H1 (cell line): ENCODE measurements around the gene OBSL1. TPM values are rescaled to one million over a fixed set of nuclear protein-coding genes. Genes with fewer than 3 reads are reported as not detected.

Source experiments
- CTCF ChIA-PET: fragments of 300-600 bp; sonication (Branson Sonifier 250); formaldehyde crosslinking; loops from one replicate; lab custom pipeline; 2021; ENCODE audit not compliant: partially characterized antibody; lab: Charles Lee
- POLR2A ChIA-PET: fragments of 300-600 bp; sonication (Branson Sonifier 250); formaldehyde crosslinking; loops from one replicate; lab custom pipeline; 2021; ENCODE audit warnings: inconsistent platforms; ENCODE audit not compliant: partially characterized antibody; lab: Charles Lee
- DNase-seq, 2 experiments: peaks; one replicate each; pipeline versions ENCODE4 v3.0.0 to v3.0.0-alpha.2; 2010 to 2022; ENCODE audit warnings: low spot score in 2 of 2, low read depth in 1 of 2, mixed read lengths in 1 of 2
- FAIRE-seq: peaks from 2 replicates; lab custom pipeline; 2011; peaks lifted over from hg19 to GRCh38; lab: Jason Lieb, UNC
- H2AFZ ChIP-seq: 2 replicates; pipeline ENCODE4 v1.8.1; 2012; ENCODE audit warnings: low read length, inconsistent platforms
- H2AK5ac ChIP-seq: 2 replicates; pipeline ENCODE4 v1.6.1; 2013; ENCODE audit warnings: low read depth, low read length
- H2BK120ac ChIP-seq: replicated peaks from 2 replicates; pipeline ENCODE3; 2013; ENCODE audit warnings: low read depth, low read length, inconsistent platforms
- H2BK12ac ChIP-seq: 2 replicates; pipeline ENCODE4 v1.6.1; 2013; ENCODE audit warnings: low read depth, low read length
- H2BK15ac ChIP-seq: 2 replicates; pipeline ENCODE4 v1.6.1; 2013; ENCODE audit warnings: low read length
- H2BK20ac ChIP-seq: 2 replicates; pipeline ENCODE4 v1.6.1; 2013; ENCODE audit warnings: low read length
- H2BK5ac ChIP-seq: 2 replicates; pipeline ENCODE4 v1.6.1; 2013; ENCODE audit warnings: low read depth, low read length
- H3K14ac ChIP-seq: 2 replicates; pipeline ENCODE4 v1.6.1; 2013; ENCODE audit warnings: inconsistent platforms; ENCODE audit not compliant: insufficient read length
- H3K18ac ChIP-seq: 2 replicates; pipeline ENCODE4 v1.6.1; 2013; ENCODE audit warnings: low read length; ENCODE audit errors: extremely low read depth
- H3K23ac ChIP-seq: 2 replicates; pipeline ENCODE4 v1.6.1; 2013; ENCODE audit warnings: inconsistent platforms; ENCODE audit not compliant: insufficient read length
- H3K23me2 ChIP-seq: 2 replicates; pipeline ENCODE4 v1.6.1; 2013; ENCODE audit warnings: low read depth, low read length
- H3K27ac ChIP-seq: 2 replicates; pipeline ENCODE4 v1.6.1; 2011; ENCODE audit warnings: low read depth, low read length, inconsistent platforms
- H3K27me3 ChIP-seq, 4 experiments: replicated peaks in 1 of 4; 1 replicate in 1 of 4; 2 replicates in 3 of 4; pipeline versions ENCODE4 v1.6.1 to v1.8.1; 2011 to 2013; ENCODE audit warnings: low read length in 3 of 4, mild to moderate bottlenecking in 3 of 4, inconsistent platforms in 2 of 4, mixed read lengths in 2 of 4, moderate library complexity in 1 of 4; ENCODE audit not compliant: control insufficient read depth in 3 of 4, insufficient read depth in 3 of 4; ENCODE audit errors: extremely low read depth in 1 of 4
- H3K36me3 ChIP-seq, 4 experiments: 2 replicates each; pipeline versions ENCODE4 v1.6.1 to v1.8.1; 2011 to 2013; ENCODE audit warnings: mild to moderate bottlenecking in 4 of 4, low read length in 3 of 4, moderate library complexity in 2 of 4, control low read depth in 1 of 4, inconsistent platforms in 1 of 4; ENCODE audit not compliant: insufficient read depth in 4 of 4, control insufficient read depth in 2 of 4
- H3K4ac ChIP-seq: replicated peaks from 2 replicates; pipeline ENCODE3; 2013; ENCODE audit warnings: low read length, low read depth, mixed read lengths, inconsistent platforms; ENCODE audit not compliant: insufficient read length
- H3K4me1 ChIP-seq, 4 experiments: replicated peaks in 1 of 4; 1 replicate in 1 of 4; 2 replicates in 3 of 4; pipeline versions ENCODE4 v1.6.1 to v1.8.1; 2011 to 2013; ENCODE audit warnings: low read length in 3 of 4, inconsistent platforms in 2 of 4, mixed read lengths in 1 of 4; ENCODE audit not compliant: insufficient read depth in 4 of 4, control insufficient read depth in 3 of 4
- H3K4me2 ChIP-seq, 2 experiments: 2 replicates each; pipeline versions ENCODE4 v1.6.1 to v1.8.1; 2011 to 2013; ENCODE audit warnings: low read depth in 2 of 2, low read length in 2 of 2, control low read depth in 1 of 2, inconsistent platforms in 1 of 2, mild to moderate bottlenecking in 1 of 2; ENCODE audit not compliant: insufficient read depth in 1 of 2
- H3K4me3 ChIP-seq, 4 experiments: fragments of 200-600, 300-600 bp in 1 of 4; sonication (generic), shearing (Covaris generic), sonication (Bioruptor Twin) in 1 of 4; 2 replicates each; pipeline versions ENCODE4 v1.5.1 to v1.8.1; 2011 to 2016; ENCODE audit warnings: low read length in 4 of 4, low read depth in 3 of 4, control low read depth in 2 of 4, inconsistent platforms in 2 of 4, mild to moderate bottlenecking in 2 of 4, mixed read lengths in 1 of 4, moderate library complexity in 1 of 4; ENCODE audit not compliant: insufficient read depth in 2 of 4; ENCODE audit errors: extremely low read depth in 1 of 4
- H3K56ac ChIP-seq: replicated peaks from 2 replicates; pipeline ENCODE3; 2013; ENCODE audit warnings: low read depth, mild to moderate bottlenecking, mixed read lengths, low read length, inconsistent platforms; ENCODE audit not compliant: insufficient read length
- H3K79me1 ChIP-seq: 2 replicates; pipeline ENCODE4 v1.6.1; 2013; ENCODE audit warnings: low read depth, low read length, control low read depth
- H3K79me2 ChIP-seq, 2 experiments: 2 replicates each; pipeline versions ENCODE4 v1.6.1 to v1.8.1; 2012 to 2013; ENCODE audit warnings: low read length in 2 of 2, mild to moderate bottlenecking in 2 of 2, inconsistent platforms in 1 of 2; ENCODE audit not compliant: insufficient read depth in 2 of 2, control insufficient read depth in 1 of 2
- H3K9ac ChIP-seq, 4 experiments: replicated peaks in 1 of 4; 1 replicate in 1 of 4; 2 replicates in 3 of 4; pipeline versions ENCODE4 v1.6.1 to v1.8.1; 2011 to 2013; ENCODE audit warnings: low read depth in 3 of 4, low read length in 3 of 4, control low read depth in 2 of 4, mild to moderate bottlenecking in 2 of 4, moderate library complexity in 2 of 4, inconsistent platforms in 1 of 4; ENCODE audit errors: extremely low read depth in 1 of 4
- H3K9me3 ChIP-seq, 2 experiments: 2 replicates each; pipeline versions ENCODE4 v1.6.1 to v1.8.1; 2012 to 2013; ENCODE audit warnings: mild to moderate bottlenecking in 2 of 2, moderate library complexity in 2 of 2, control low read depth in 1 of 2, inconsistent platforms in 1 of 2, low read depth in 1 of 2, low read length in 1 of 2, mixed read lengths in 1 of 2; ENCODE audit not compliant: insufficient read depth in 2 of 2
- H4K20me1 ChIP-seq, 2 experiments: replicated peaks in 1 of 2; 2 replicates each; pipeline versions ENCODE3 to v1.8.1; 2011 to 2013; ENCODE audit warnings: inconsistent platforms in 2 of 2, low read length in 2 of 2, mild to moderate bottlenecking in 1 of 2; ENCODE audit not compliant: insufficient read depth in 2 of 2, control insufficient read depth in 1 of 2
- H4K5ac ChIP-seq: 2 replicates; pipeline ENCODE4 v1.6.1; 2013; ENCODE audit warnings: low read length, low read depth, mixed read lengths, inconsistent platforms; ENCODE audit not compliant: insufficient read length
- H4K8ac ChIP-seq: 2 replicates; pipeline ENCODE4 v1.8.0; 2013; ENCODE audit warnings: mild to moderate bottlenecking, moderate library complexity, low read length, inconsistent platforms; ENCODE audit not compliant: insufficient read depth; ENCODE audit errors: extremely low read depth
- H4K91ac ChIP-seq: replicated peaks from 2 replicates; pipeline ENCODE3; 2013; ENCODE audit warnings: low read length, mixed read lengths, inconsistent platforms; ENCODE audit not compliant: insufficient read length
- CBX8 ChIP-seq: fragments of 300-800, 300-1000 bp; sonication (generic); IDR thresholded peaks from 2 replicates; pipeline ENCODE4 v1.7.1; 2016; ENCODE audit warnings: low read depth, low read length, borderline replicate concordance
- CHD1 ChIP-seq: IDR thresholded peaks from 2 replicates; pipeline ENCODE4 v1.6.1; 2012; ENCODE audit warnings: low read depth, low read length, improper control_type of control experiment
- KDM4A ChIP-seq: IDR thresholded peaks from one replicate; pipeline ENCODE4 v1.7.1; 2012; ENCODE audit warnings: low read depth, mild to moderate bottlenecking, moderate library complexity, low read length, inconsistent platforms; ENCODE audit not compliant: severe bottlenecking
- POLR2AphosphoS5 ChIP-seq: IDR thresholded peaks from 2 replicates; pipeline ENCODE4 v1.6.1; 2011; ENCODE audit warnings: low read depth, low read length
- SAP30 ChIP-seq: fragments of 300-600 bp; sonication (generic); IDR thresholded peaks from 2 replicates; pipeline ENCODE4 v1.7.1; 2012; ENCODE audit warnings: low read length, moderate library complexity, mild to moderate bottlenecking, inconsistent platforms; ENCODE audit not compliant: insufficient read depth, insufficient replicate concordance
- TAF7 ChIP-seq: optimal IDR thresholded peaks from 2 replicates; pipeline ENCODE3; 2011; ENCODE audit warnings: low read depth, mild to moderate bottlenecking, inconsistent platforms, low read length, moderate library complexity, borderline replicate concordance
- TEAD4 ChIP-seq: IDR thresholded peaks from 2 replicates; pipeline ENCODE4 v1.6.1; 2012; ENCODE audit warnings: low read depth, low read length, inconsistent platforms, mixed read lengths
- WGBS, 2 experiments: shearing (Covaris generic) in 1 of 2; methylation state at CpG; one replicate each; pipeline versions ENCODE4 v1.1.6 to v1.1.7; 2013 to 2015; ENCODE audit warnings: low lambda C conversion rate in 2 of 2, mixed read lengths in 2 of 2, inconsistent platforms in 1 of 2, low coverage in 1 of 2, missing lambda C conversion rate in 1 of 2; ENCODE audit not compliant: insufficient replicate concordance in 2 of 2, insufficient coverage in 1 of 2, insufficient read length in 1 of 2; ENCODE audit errors: extremely low coverage in 1 of 2, missing lambda C conversion rate in 1 of 2; 5-methylcytosine and 5-hydroxymethylcytosine counted together
- polyA plus RNA-seq, 7 experiments: library from polyadenylated mRNA; depleted of rRNA in 3 of 7; stranded (reverse) in 5 of 7; unstranded in 2 of 7; fragments of >200 nt in 5 of 7; fragments of 200-250 nt in 2 of 7; gene quantifications; 1 replicate in 5 of 7; 2 replicates in 1 of 7; 4 replicates in 1 of 7; pipeline versions ENCODE4 v1.2.1 to v1.2.3, GENCODE V29; 2011 to 2013; ENCODE audit warnings: missing spikeins in 2 of 7, mixed read lengths in 2 of 7
- total RNA-seq: library from RNA; stranded (reverse); fragmentation: NEBNext Ultra II Directional; extraction: Animal tissue kit (Norgen Biotek cat#: 25700); gene quantifications from 2 replicates; pipeline ENCODE4 v1.2.1, GENCODE V29; 2021

OBSL1 gene
- total and polyA plus RNA-seq, 2 of the 8 experiments (the other 6 are each of a cell fraction or from before 2014, with no cell fraction given) = 116 to 127 TPM

DNA sequence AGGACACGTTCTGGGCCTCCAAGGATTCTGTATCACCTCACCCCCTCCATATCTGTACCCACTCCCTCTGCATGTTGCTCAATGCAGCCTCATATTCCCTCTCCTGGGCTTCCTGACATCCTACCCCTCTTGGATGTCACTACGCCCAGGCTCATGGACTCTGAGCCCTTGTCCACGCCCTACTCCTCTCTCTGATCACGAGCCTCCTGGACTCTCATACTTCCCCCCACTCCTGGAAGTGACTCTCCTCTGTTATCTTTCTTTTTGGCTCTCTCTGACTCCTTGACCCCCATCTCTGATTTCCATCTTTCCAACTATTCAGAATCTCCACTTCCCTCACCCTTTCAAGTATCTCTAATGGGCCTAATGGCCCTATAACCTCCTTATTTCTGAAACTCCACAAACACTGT is 25.4 kb downstream of the OBSL1 start:
- Histone ChIP-seq H3K4ac (no peak overlapping the region), H3K4me1 (peaks cover 2 to 15% (median 9%) of the 10 kb centered on the region in 4 experiments; a peak in 6 of 7 replicates), H3K18ac (no peak overlapping the region), H3K79me1 (peaks cover 6% of the 10 kb centered on the region; the same call in 1 of the 2 replicates), H2BK15ac (no peak overlapping the region), H2BK5ac (no peak overlapping the region), H3K27me3 (peaks cover 0 to 9% (median 0%) of the 10 kb centered on the region in 4 experiments; a peak in 3 of 7 replicates), H2BK12ac (no peak overlapping the region), H2BK120ac (no peak overlapping the region), H3K4me2 (no peak overlapping the region), H3K27ac (no peak overlapping the region), H3K23me2 (peaks cover 14% of the 10 kb centered on the region; the same call in 1 of the 2 replicates), H4K8ac (no peak overlapping the region), H2AK5ac (no peak overlapping the region), H2AFZ (no peak overlapping the region), H3K36me3 (peaks cover 0 to 3% (median 2%) of the 10 kb centered on the region in 4 experiments; a peak in 2 of 8 replicates), H4K5ac (no peak overlapping the region), H2BK20ac (no peak overlapping the region), H3K9ac (no peak overlapping the region), H3K14ac (no peak overlapping the region), H3K4me3 (no peak overlapping the region), H3K56ac (no peak overlapping the region), H3K9me3 (no peaks in the 10 kb centered on the region), H3K23ac (no peak overlapping the region), H3K79me2 (peaks cover 0 to 6% of the 10 kb centered on the region in 2 experiments; a peak in 1 of 4 replicates), H4K20me1 (peaks cover 9 to 19% of the 10 kb centered on the region in 2 experiments), H4K91ac (no peak overlapping the region)
- ChIA-PET POLR2A (interaction anchor here (1.3 to 3.3 kb wide), 4 partner anchors 8 to 56 kb away, joined by 5 to 44 read pairs (median 26); partner anchors contain the start of gene STK11IP), CTCF (interaction anchor here (1.3 to 113.1 kb wide), 4 partner anchors 14 to 88 kb away, joined by 3 to 7248 read pairs (median 156); partner anchors contain the start of genes DES, GMPPA and SPEG)
- 85% methylated on average over 4 of the region's 4 CpGs; no CpG with 5 or more reads in 1 of the 2 experiments for WGBS, 2 experiments
- no peak for FAIRE-seq
- no peak for DNase-seq
- TF ChIP-seq TAF7 = no peak
- TF ChIP-seq SAP30 = no peak
- TF ChIP-seq KDM4A = no peak
- TF ChIP-seq POLR2AphosphoS5 = no peak
- no peak for TF ChIP-seq CBX8
- no peak for TF ChIP-seq CHD1
- TF ChIP-seq TEAD4 = no peak
